ENCODE measurements around the gene CRYBA2. TPM values are rescaled to one million over a fixed set of nuclear protein-coding genes. Genes with fewer than 3 reads are reported as not detected.

Gene CRYBA2, protein sequence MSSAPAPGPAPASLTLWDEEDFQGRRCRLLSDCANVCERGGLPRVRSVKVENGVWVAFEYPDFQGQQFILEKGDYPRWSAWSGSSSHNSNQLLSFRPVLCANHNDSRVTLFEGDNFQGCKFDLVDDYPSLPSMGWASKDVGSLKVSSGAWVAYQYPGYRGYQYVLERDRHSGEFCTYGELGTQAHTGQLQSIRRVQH
- not detected for total RNA-seq

DNA sequence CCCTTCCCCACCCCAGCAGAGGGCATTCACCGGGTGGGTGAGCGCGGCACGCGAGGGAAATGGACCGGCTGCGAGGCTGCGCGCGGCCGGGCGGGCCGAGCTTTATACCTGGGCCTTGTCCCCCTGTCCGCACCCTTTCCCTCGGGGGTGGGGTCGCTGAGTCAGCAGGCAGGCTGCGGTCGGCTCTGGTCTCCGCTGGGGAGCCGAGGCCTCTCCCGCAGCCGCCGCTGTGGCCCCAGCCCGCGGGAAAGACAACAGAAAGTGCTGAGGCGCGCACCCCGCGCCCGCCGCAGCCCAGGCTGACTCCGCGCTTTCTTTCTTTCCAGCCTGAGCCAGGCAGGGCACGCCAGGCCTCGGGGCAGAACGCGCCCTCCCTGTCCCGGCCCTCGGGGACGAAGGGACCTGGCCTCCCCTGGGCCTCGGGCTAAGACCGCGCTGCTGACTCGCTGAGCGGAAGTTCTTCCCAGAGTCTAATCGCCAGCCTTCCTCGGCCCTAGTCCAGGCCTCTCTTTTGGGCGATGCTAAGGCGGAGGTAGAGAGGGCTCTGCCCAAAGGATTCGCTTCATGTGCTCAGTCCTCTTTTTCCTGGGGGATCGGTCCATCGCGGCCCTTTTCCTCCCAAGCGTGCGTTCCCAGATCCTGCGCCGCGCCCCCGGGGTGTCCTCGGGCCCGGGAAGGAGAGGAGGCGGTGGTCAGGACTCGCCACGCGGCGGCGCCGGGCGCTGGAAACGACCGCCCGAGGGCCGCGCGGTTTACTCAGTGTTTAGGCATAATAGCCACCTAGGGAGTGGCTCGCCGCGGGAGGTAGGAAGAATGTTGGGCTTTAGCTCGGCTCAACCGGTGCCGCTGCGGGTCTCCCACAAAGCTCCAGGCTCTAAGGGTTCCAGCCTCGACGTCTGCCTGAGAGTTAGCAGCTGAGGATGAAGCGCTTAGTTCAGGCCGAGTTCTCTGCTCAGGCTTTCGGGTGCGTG is at the start of gene CRYBA2:
CRYBA2 (minus strand) TSS at position 78 of the 971 bp plus-strand sequence. CDS start 246 bp downstream, outside the sequence.

DNA sequence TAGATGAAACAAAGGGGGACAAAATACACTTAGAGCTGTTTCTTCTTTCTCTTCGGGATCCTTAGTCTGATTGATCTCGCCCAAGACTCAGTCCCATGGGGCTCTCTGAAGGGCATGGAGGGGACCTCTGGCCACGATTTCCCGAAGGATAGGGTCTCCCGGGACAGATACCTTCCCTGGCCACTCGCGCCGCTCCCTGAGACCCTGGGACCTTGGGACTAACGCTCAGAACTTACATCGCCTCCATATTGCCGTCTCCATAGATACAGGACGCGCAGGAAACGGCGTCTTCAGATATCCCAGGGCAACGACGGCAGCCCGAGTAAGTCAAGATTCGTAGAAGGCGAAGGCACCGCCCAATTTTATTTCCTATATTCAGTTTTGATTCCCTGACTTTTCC is 48.0 kb upstream of the CRYBA2 start, which contains the start of gene CFAP65:
CFAP65 (minus strand) TSS at position 265 of the 400 bp plus-strand sequence. CDS start 2,468 bp downstream, outside the sequence.

GRCh38 chr2:218985021-218985324 is 8.2 kb downstream of the CRYBA2 start, which contains the start of gene FEV:
FEV (minus strand) TSS chr2:218985184; CDS start chr2:218985075, 109 bp downstream.

DNA sequence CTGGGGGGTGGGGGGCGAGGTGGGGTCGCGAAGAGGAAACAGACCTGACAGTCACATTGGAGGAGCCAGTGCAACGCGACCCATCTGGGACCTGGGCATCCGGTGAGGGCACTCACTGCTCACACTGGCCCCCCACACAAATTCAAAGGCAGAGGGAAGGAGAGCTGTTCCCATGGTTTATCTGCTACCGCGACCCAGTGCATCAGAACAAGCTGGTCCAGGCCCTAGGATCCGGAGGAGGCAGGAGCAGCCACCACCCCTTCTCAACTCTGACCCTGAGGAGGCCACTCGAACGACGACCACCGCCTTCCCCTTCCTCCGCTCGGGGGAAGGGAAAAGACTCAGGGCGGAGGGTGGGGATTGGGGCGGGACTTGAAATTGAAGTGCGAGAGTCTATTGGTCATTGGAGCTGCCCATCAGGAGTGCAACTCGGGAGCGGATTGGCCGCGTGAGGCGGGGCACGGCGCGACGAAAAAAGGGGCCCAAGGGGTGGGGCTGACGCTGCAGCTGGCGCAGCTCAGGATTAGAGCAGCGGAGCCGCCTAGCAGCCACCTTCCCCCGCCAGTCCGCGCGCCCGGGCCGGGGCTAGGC is 34.0 kb downstream of the CRYBA2 start, which contains the start of gene CDK5R2:
CDK5R2 (plus strand) TSS at position 526 of the 591 bp plus-strand sequence. CDS start 155 bp downstream, outside the sequence.

Small RNA genes within 50 kb of the gene (small RNA-seq; reads per million reads assigned to genes)
- gene MIR375 (ENCODE audit: low replicate concordance), result 1.5 reads per million, percentile 87 among the genes with 10 or more reads in this experiment

Other genes starting within 250 kb of the CRYBA2 start
- 45.4 TPM for gene CYP27A1, start 211.3 kb downstream of the CRYBA2 start, total RNA-seq
- gene PRKAG3, start 161.6 kb downstream of the CRYBA2 start, total RNA-seq, result 5.0 TPM
- gene WNT6, start 133.6 kb downstream of the CRYBA2 start, total RNA-seq, result 0.82 TPM
- 2.0 TPM for gene WNT10A, start 112.6 kb downstream of the CRYBA2 start, total RNA-seq
- 0.12 TPM for gene CDK5R2, start 33.8 kb downstream of the CRYBA2 start, total RNA-seq
- 1.3 TPM for gene FEV, start 8.2 kb downstream of the CRYBA2 start, total RNA-seq
- gene CFAP65, start 48.1 kb upstream of the CRYBA2 start, total RNA-seq, result 0.23 TPM
- 1.5 TPM for gene IHH, start 67.5 kb upstream of the CRYBA2 start, total RNA-seq
- 15.2 TPM for gene NHEJ1, start 167.4 kb upstream of the CRYBA2 start, total RNA-seq
- gene SLC23A3, start 176.6 kb upstream of the CRYBA2 start, total RNA-seq, result 6.9 TPM
- gene CNPPD1, start 183.5 kb upstream of the CRYBA2 start, total RNA-seq, result 39.4 TPM
- 64.3 TPM for gene RETREG2, start 184.9 kb upstream of the CRYBA2 start, total RNA-seq
- gene ZFAND2B, start 213.4 kb upstream of the CRYBA2 start, total RNA-seq, result 27.9 TPM
- 28.1 TPM for gene ABCB6, start 225.5 kb upstream of the CRYBA2 start, total RNA-seq
- 53.7 TPM for gene ATG9A, start 236.2 kb upstream of the CRYBA2 start, total RNA-seq
- gene ANKZF1, start 236.4 kb upstream of the CRYBA2 start, total RNA-seq, result 51.6 TPM

All from metanephros (tissue), 2 donors.